ENCODE results near the gene AMOT. TPM values are rescaled to one million over a fixed set of nuclear protein-coding genes. Genes with fewer than 3 reads are reported as not detected.

AMOT gene
- total RNA-seq, 2 experiments from 2014 or later: 1.1 to 1.5 TPM

DNA sequence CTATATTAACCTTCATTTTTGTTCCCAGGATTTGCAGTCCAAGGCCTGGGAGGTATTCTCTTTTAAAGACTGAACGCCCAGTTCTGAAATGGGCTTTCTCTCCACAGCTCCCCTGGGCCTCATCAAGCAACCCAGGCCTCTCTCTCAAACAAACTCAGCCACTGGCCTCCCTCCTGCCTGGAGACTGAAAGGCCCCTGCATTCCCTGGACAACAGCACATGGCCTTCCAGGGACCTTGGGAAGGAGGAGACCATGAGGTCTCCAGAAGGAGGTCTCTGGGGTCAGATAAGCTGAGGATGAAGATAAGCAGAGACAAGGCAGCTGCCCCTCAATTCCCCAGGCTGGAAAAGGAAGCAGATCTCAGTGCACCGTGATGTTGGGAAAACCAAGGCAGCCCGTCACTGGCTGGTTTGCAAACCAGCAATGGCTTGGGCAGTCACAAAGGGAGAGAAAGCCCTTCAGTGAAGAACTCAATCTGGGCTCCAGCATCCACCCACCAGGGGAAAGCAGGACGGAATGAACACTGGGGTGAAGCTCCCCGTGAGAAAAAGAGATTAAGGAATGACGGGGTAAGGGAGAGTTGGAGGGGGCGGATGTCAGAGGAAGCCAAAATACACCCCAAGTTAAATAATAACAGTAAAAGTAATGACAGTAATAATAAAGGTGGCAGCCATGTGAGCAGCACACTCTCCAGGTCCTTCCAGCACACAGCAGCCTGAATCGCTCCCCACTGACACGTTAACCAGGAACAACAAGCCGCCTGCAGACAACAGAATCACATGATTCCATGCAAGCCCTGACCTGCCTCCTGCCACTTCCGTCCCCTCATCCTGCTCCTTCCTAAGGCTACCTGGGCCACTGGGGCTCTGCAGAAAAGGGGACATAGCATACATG is 22.3 kb downstream of the AMOT start:
- no peak overlapping the region for H3K27ac Mint-ChIP-seq
- H3K36me3 Mint-ChIP-seq (ENCODE audit: low read depth): no peaks in the 10 kb centered on the region
- no peaks in the 10 kb centered on the region for H3K9me3 Mint-ChIP-seq (ENCODE audit: low read depth)
- H3K4me1 Mint-ChIP-seq: peaks cover 12% of the 10 kb centered on the region
- CTCF ChIA-PET: no interaction called here
- intact Hi-C loops (cut with DNase I, micrococcal nuclease): no loop called here
- POLR2A ChIA-PET: no interaction called here
- ATAC-seq (no peak), DNase-seq (no peak)
- no peak overlapping the region for H3K4me3 Mint-ChIP-seq
- no peaks in the 10 kb centered on the region for H3K27me3 Mint-ChIP-seq

DNA sequence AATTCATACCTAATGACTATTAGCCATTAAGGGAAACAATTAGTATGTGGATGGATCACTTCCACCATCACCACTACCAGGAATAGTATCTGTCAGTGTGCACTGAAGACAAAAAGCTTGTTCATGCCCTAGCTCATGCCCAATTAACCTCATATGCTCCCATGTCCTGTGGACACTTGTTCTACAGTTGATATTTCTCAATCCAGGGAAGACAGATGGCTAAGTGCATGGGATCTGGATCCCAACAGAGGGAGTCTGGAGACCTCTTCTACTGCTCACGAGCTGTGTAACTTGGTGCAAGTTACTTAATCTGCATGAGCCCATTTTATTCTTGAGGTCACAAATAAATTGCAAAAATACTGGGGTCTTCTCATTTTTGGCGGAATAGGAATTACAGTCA is 23.7 kb downstream of the AMOT start:
- ATAC-seq (no peak), DNase-seq (no peak)
- no peak overlapping the region for H3K27ac Mint-ChIP-seq
- POLR2A ChIA-PET: no interaction called here
- no peaks in the 10 kb centered on the region for H3K36me3 Mint-ChIP-seq (ENCODE audit: low read depth)
- H3K27me3 Mint-ChIP-seq: no peaks in the 10 kb centered on the region
- CTCF ChIA-PET: no interaction called here
- intact Hi-C loops (cut with DNase I, micrococcal nuclease): no loop called here
- no peak overlapping the region for H3K4me3 Mint-ChIP-seq
- no peaks in the 10 kb centered on the region for H3K9me3 Mint-ChIP-seq (ENCODE audit: low read depth)
- H3K4me1 Mint-ChIP-seq: peaks cover 12% of the 10 kb centered on the region

DNA sequence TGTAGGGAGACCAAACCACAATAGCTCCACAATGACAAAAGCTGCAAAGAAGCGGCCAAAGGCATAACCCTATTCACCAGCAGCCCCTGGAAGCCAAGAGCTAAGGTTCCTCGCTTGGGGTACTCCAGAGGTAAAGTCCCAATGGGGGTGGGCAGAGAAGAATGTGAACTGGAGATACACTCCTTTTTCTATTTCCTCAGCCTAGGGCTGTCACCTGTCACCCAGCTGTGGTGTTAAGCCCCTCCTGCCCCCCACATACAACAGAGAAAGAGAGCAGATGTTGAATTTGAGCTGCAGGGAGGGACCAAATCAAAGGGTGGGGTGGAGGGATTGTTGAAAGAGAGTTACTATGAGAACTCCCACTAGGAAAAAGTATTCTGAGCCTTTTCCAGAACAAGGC is 26.1 kb downstream of the AMOT start:
- DNase-seq (no peak), ATAC-seq (no peak)
- Mint-ChIP-seq H3K36me3 (ENCODE audit: low read depth) (no peaks in the 10 kb centered on the region), H3K27ac (no peak overlapping the region), H3K4me3 (no peak overlapping the region), H3K4me1 (no peaks in the 10 kb centered on the region), H3K9me3 (ENCODE audit: low read depth) (no peaks in the 10 kb centered on the region), H3K27me3 (no peaks in the 10 kb centered on the region)
- intact Hi-C loops (cut with DNase I, micrococcal nuclease): no loop called here
- POLR2A ChIA-PET: no interaction called here
- CTCF ChIA-PET: no interaction called here

DNA sequence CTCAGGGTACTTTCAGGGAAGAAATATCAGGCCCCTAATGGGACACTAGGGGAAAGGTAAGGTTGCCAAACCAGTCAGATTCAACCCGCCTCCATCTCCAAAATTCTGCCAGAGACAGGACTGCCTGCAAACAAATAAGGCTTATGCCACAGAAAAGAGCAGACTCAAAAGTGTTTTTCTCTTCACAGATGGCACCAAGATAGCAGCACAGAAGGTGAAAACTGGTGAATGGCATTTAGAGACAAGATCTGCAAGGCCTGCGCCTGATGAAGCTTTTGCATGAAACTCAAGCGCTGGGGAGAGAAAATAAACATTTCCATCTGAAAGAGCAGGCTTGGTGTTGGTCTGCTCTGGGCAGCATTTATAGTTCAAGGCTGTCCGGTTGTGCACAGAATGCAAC is 27.9 kb downstream of the AMOT start:
- intact Hi-C loops (cut with DNase I, micrococcal nuclease): no loop called here
- H3K36me3 Mint-ChIP-seq (ENCODE audit: low read depth): no peaks in the 10 kb centered on the region
- CTCF ChIA-PET: no interaction called here

DNA sequence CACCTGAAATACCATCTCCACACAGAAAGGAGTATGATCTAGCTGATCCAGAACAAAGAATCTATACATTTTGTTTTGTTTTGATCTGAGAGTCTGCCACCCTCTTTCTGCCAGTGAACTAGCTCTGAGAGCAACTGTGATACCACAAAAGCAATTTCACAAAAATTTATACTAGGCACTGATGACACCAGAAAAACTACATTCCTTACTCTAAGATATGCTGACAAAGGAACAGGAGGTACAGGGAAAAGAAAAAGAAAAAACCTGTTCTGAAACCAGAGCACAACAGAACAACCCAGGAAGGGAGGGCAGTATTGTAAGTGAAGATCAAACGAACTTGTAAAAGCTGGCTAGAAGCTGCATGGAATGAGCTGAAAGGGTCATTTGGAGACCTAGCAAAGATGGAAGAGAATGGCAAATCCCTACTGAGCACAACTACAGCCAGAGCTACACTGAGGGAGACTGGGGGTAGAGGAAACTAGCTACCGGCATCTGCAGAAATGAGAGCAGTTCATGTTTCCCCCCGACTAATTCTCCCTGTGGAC is 31.9 kb downstream of the AMOT start:
- H3K9me3 Mint-ChIP-seq (ENCODE audit: low read depth): no peaks in the 10 kb centered on the region
- no peak for ATAC-seq
- H3K27ac Mint-ChIP-seq: no peak overlapping the region
- no peaks in the 10 kb centered on the region for H3K36me3 Mint-ChIP-seq (ENCODE audit: low read depth)
- H3K27me3 Mint-ChIP-seq: no peaks in the 10 kb centered on the region
- no peaks in the 10 kb centered on the region for H3K4me1 Mint-ChIP-seq
- ChIA-PET POLR2A (no interaction called here), CTCF (interaction anchor here (0.6 kb wide), 1 partner anchor 334 kb away, joined by 3 read pairs; no protein-coding TSS in a partner anchor)
- no peak overlapping the region for H3K4me3 Mint-ChIP-seq
- intact Hi-C loops (cut with DNase I, micrococcal nuclease): no loop called here
- DNase-seq: no peak

More for the DNA sequence above, 27.9 kb downstream of the AMOT start:
- no peaks in the 10 kb centered on the region for H3K4me1 Mint-ChIP-seq
- H3K27me3 Mint-ChIP-seq: no peaks in the 10 kb centered on the region
- H3K4me3 Mint-ChIP-seq: no peak overlapping the region
- H3K9me3 Mint-ChIP-seq (ENCODE audit: low read depth): no peaks in the 10 kb centered on the region
- no peak for DNase-seq
- POLR2A ChIA-PET: no interaction called here
- no peak for ATAC-seq
- H3K27ac Mint-ChIP-seq: no peak overlapping the region

DNA sequence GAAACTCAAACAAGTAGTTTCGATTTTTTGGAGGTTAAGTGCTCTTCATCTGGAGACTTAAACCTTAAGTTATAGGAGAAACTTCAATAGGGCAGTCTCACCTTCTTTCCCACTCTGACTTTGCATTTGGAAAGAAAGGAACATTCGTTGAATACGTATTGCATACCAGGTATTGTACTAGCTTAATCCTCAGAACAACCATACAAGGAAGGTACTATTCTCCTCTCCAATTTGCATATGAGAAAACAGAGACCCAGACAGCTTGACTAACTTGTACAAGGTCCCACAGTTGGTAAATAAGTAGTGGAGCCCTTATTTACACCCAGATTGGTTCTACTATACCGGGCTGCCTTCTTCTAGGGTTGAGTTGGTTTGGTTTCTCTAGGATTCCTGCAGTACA is 32.6 kb downstream of the AMOT start:
- POLR2A ChIA-PET: no interaction called here
- DNase-seq (no peak), ATAC-seq (no peak)
- no peaks in the 10 kb centered on the region for H3K9me3 Mint-ChIP-seq (ENCODE audit: low read depth)
- no peak overlapping the region for H3K4me3 Mint-ChIP-seq
- no peaks in the 10 kb centered on the region for H3K36me3 Mint-ChIP-seq (ENCODE audit: low read depth)
- H3K27me3 Mint-ChIP-seq: no peaks in the 10 kb centered on the region
- no peaks in the 10 kb centered on the region for H3K4me1 Mint-ChIP-seq
- CTCF ChIA-PET: interaction anchor here (0.6 kb wide), 1 partner anchor 333 kb away, joined by 3 read pairs; no protein-coding TSS in a partner anchor
- intact Hi-C loops (cut with DNase I, micrococcal nuclease): no loop called here
- H3K27ac Mint-ChIP-seq: no peak overlapping the region

DNA sequence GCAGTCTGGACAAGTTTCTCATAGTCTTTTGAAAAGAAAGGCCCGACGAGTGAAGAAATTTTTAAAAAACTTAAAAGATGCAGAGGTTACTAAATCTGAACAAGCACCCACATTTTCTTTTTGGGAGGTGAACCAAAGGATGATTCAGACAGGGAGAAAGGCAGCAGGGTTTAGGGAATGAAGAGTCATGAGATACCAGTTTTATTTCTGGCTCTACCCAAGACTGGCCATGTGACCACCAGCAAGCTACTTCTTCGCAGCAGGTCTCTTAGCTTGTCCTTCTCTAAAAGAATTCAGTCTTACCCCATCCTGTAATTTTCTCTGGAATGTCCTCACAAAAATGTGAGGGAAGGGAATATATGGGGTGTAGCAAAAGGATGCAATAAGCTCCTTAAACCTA is 37.6 kb downstream of the AMOT start:
- peaks cover 6% of the 10 kb centered on the region for H3K36me3 Mint-ChIP-seq (ENCODE audit: low read depth)
- CTCF ChIA-PET: interaction anchor here (0.5 to 0.6 kb wide), 2 partner anchors 13 to 288 kb away, joined by 3 read pairs; no protein-coding TSS in a partner anchor
- H3K4me3 Mint-ChIP-seq: no peak overlapping the region
- H3K4me1 Mint-ChIP-seq: no peaks in the 10 kb centered on the region
- H3K9me3 Mint-ChIP-seq (ENCODE audit: low read depth): no peaks in the 10 kb centered on the region
- DNase-seq (no peak), ATAC-seq (no peak)
- POLR2A ChIA-PET: no interaction called here
- intact Hi-C loops (cut with DNase I, micrococcal nuclease): no loop called here
- no peaks in the 10 kb centered on the region for H3K27me3 Mint-ChIP-seq
- H3K27ac Mint-ChIP-seq: no peak overlapping the region

DNA sequence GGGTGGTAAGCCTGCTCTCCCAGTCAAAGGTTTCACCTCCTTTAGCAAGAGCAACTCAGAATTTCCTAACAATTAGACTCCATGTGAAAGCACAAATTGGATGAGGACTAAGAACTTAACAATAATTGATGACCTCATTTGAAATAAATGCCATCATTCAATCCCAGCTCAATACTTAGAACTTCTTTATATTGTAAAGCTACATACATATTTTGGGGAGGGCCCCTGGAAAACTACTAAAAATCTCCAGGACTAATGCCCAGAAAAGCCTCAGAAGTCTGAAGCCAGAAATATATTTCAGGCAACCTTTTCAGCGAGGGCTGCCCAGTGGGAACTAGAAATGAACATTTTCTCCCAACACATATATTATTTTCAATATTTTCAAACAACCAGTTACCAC is 38.1 kb downstream of the AMOT start:
- Mint-ChIP-seq H3K4me1 (no peaks in the 10 kb centered on the region), H3K36me3 (ENCODE audit: low read depth) (peaks cover 6% of the 10 kb centered on the region), H3K27me3 (no peaks in the 10 kb centered on the region), H3K4me3 (no peak overlapping the region), H3K9me3 (ENCODE audit: low read depth) (no peaks in the 10 kb centered on the region), H3K27ac (no peak overlapping the region)
- DNase-seq (no peak), ATAC-seq (no peak)
- intact Hi-C loops (cut with DNase I, micrococcal nuclease): no loop called here
- POLR2A ChIA-PET: no interaction called here
- CTCF ChIA-PET: interaction anchor here (0.5 to 0.6 kb wide), 2 partner anchors 13 to 287 kb away, joined by 3 read pairs; no protein-coding TSS in a partner anchor

DNA sequence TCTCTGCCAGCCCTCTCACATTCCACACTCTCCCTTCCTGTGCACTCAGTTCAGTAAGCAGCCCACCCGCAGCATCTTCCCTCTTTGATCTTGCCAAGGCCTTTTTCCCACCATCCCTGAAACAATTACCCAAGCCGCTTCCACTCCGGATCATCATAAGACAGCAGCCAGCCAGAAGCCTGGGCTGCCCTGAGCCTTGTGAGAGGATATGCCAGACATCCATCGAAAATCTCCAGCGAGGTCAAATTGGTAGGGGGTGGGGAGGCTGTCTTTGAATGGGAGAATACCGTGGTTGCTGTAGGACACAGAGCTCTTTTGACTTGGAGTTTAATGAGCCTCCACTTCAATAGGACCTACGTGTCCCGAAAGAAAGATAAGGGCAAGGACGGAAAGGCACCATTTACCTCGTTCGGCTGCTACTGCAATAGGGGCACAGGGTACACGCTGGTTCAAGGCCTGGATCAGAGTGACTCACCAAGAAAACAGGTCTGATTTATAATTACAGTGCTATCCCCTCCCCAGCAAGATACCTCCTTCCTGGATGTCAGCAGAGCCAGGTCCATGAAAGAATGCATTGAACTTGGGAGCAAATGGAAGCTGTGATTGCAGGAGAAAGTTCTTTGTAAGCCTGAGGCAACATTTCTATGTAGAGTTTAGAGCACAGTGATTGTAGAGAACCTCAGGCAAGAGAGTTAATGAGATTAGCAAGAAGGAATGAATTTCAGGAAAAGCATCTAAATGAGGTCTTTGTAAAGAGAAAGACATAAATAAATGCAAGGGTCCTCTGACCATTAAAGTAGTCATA is 39.5 kb downstream of the AMOT start:
- no peaks in the 10 kb centered on the region for H3K9me3 Mint-ChIP-seq (ENCODE audit: low read depth)
- no peak overlapping the region for H3K4me3 Mint-ChIP-seq
- H3K4me1 Mint-ChIP-seq: no peaks in the 10 kb centered on the region
- ATAC-seq: no peak
- no peaks in the 10 kb centered on the region for H3K27me3 Mint-ChIP-seq
- DNase-seq: no peak
- POLR2A ChIA-PET: no interaction called here
- CTCF ChIA-PET: no interaction called here
- intact Hi-C loops (cut with DNase I, micrococcal nuclease): no loop called here
- peaks cover 7% of the 10 kb centered on the region for H3K36me3 Mint-ChIP-seq (ENCODE audit: low read depth)
- no peak overlapping the region for H3K27ac Mint-ChIP-seq

DNA sequence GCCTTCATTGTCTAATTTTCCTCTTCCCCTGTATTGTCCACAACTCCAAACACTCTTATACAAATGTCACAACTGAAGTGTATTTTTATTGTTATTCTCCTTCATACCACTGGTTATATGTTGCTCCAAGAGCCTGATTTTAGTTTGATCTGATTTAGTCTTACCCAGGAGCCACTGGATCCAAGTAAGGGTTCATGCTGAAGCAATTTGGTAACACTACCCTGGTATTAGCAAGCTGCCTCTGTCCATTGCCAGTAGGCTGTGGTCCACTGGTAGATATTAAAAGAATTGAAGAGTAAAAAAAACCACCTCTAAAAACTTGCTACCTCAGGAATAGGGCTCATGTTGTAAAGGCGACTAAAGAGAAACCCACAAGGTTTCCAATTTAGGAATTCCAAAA is 41.2 kb downstream of the AMOT start:
- ATAC-seq (no peak), DNase-seq (no peak)
- CTCF ChIA-PET: no interaction called here
- POLR2A ChIA-PET: no interaction called here
- no peak overlapping the region for H3K27ac Mint-ChIP-seq
- peaks cover 7% of the 10 kb centered on the region for H3K36me3 Mint-ChIP-seq (ENCODE audit: low read depth)
- intact Hi-C loops (cut with DNase I, micrococcal nuclease): no loop called here
- no peaks in the 10 kb centered on the region for H3K4me1 Mint-ChIP-seq
- no peak overlapping the region for H3K4me3 Mint-ChIP-seq
- no peaks in the 10 kb centered on the region for H3K27me3 Mint-ChIP-seq
- no peaks in the 10 kb centered on the region for H3K9me3 Mint-ChIP-seq (ENCODE audit: low read depth)

DNA sequence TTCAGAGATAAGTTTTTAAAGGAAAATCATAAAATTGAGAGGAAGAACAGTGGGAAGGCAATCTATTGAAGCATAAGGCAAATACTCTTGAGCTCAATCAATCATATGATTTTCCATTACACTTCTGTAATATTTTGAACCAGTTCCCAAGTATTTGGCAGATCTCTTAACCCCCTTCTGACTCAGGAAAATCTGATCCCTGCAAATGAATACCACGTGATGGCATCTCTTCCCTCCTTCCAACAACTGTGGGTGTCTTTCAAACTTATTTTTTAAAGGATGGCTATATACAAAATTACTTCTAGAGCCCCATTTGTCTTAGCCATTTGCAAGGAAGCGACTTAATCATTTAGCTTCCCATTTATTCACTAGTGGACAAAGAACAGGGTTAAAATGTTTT is 41.9 kb downstream of the AMOT start:
- no peak overlapping the region for H3K4me3 Mint-ChIP-seq
- POLR2A ChIA-PET: no interaction called here
- no peak for ATAC-seq
- intact Hi-C loops (cut with DNase I, micrococcal nuclease): no loop called here
- no peaks in the 10 kb centered on the region for H3K4me1 Mint-ChIP-seq
- H3K27me3 Mint-ChIP-seq: no peaks in the 10 kb centered on the region
- peaks cover 7% of the 10 kb centered on the region for H3K36me3 Mint-ChIP-seq (ENCODE audit: low read depth)
- H3K9me3 Mint-ChIP-seq (ENCODE audit: low read depth): no peaks in the 10 kb centered on the region
- no peak for DNase-seq
- CTCF ChIA-PET: no interaction called here
- no peak overlapping the region for H3K27ac Mint-ChIP-seq

DNA sequence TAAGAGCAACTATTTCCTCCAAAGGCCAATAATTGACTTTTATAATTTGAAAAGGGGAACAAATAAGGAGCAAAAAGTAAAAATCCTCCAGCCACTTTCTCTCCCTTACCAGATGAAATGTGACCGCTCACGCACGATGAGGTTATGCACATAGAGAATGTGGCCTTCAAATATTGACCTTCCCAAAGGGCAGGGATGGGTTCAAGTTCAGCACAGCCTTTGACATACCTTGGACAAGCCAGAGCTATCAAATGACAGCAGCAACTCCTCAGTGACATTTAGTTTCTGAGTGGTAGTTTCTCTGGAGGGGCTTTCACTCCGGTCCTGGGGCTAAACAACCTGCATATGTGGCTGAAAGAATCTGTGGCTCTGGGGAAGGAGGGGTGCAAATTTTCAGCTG is 50.7 kb downstream of the AMOT start:
- no peaks in the 10 kb centered on the region for H3K9me3 Mint-ChIP-seq (ENCODE audit: low read depth)
- H3K4me1 Mint-ChIP-seq: no peaks in the 10 kb centered on the region
- intact Hi-C loops (cut with DNase I, micrococcal nuclease): no loop called here
- H3K4me3 Mint-ChIP-seq: no peak overlapping the region
- peaks cover 7% of the 10 kb centered on the region for H3K36me3 Mint-ChIP-seq (ENCODE audit: low read depth)
- H3K27me3 Mint-ChIP-seq: no peaks in the 10 kb centered on the region
- DNase-seq: no peak
- ATAC-seq: no peak
- ChIA-PET POLR2A (no interaction called here), CTCF (no interaction called here)
- H3K27ac Mint-ChIP-seq: no peak overlapping the region
